PFSK-1 (cell line): ENCODE measurements around the gene NUBPL.

Source experiments
- POLR2AphosphoS5 ChIP-seq: IDR thresholded peaks from 2 replicates; pipeline ENCODE4 v1.6.1; 2012; ENCODE audit warnings: low read depth, mild to moderate bottlenecking, control low read depth, low read length, moderate library complexity
- TAF1 ChIP-seq: IDR thresholded peaks from 2 replicates; pipeline ENCODE4 v1.6.1; 2012; ENCODE audit warnings: low read length, control low read depth, borderline replicate concordance; ENCODE audit not compliant: insufficient read depth

- TF ChIP-seq POLR2AphosphoS5 (no peak), TAF1 (no peak)
Observed at GRCh38 chr14:31897581-31898186, 336.5 kb downstream of the NUBPL start.
